CD4-positive, alpha-beta T cell treated with Interleukin-2 at 100 ng/mL for 4 hours (primary cell): Measurements from ENCODE around the gene SLC22A4.

ENCODE experiments used
- DNase-seq: peaks from one replicate; pipeline ENCODE4 v3.0.0-alpha.2; 2020; ENCODE audit warnings: low spot score

The SLC22A4 gene

GRCh38 chr5:132275367-132276220, 18.6 kb upstream of the SLC22A4 start:
- DNase-seq: no peak

GRCh38 chr5:132277256-132277655, 16.9 kb upstream of the SLC22A4 start:
- no peak for DNase-seq

- no peak for DNase-seq
Measured at GRCh38 chr5:132277971-132278853, 16.0 kb upstream of the SLC22A4 start.

GRCh38 chr5:132279801-132280200, 14.4 kb upstream of the SLC22A4 start:
- DNase-seq: no peak

GRCh38 chr5:132280371-132281240, 13.6 kb upstream of the SLC22A4 start:
- DNase-seq: no peak

- no peak for DNase-seq
Measured at GRCh38 chr5:132281856-132282614, 12.2 kb upstream of the SLC22A4 start.

GRCh38 chr5:132283423-132284043, 10.7 kb upstream of the SLC22A4 start:
- DNase-seq: no peak

- DNase-seq: no peak
Measured at GRCh38 chr5:132289097-132289496, 5.1 kb upstream of the SLC22A4 start.

- no peak for DNase-seq
Measured at GRCh38 chr5:132291026-132291425, 3.2 kb upstream of the SLC22A4 start.

GRCh38 chr5:132293066-132293991, 865 bp upstream of the SLC22A4 start:
- DNase-seq: peak; percentile 42

- DNase-seq: peak; percentile 76
Measured at GRCh38 chr5:132294728-132295504, 722 bp downstream of the SLC22A4 start.

- no peak for DNase-seq
Measured at GRCh38 chr5:132295505-132296411, 1.6 kb downstream of the SLC22A4 start.

- DNase-seq: no peak
Measured at GRCh38 chr5:132296412-132297016, 2.3 kb downstream of the SLC22A4 start.

- no peak for DNase-seq
Measured at GRCh38 chr5:132297211-132297940, 3.2 kb downstream of the SLC22A4 start.

GRCh38 chr5:132298298-132299212, 4.4 kb downstream of the SLC22A4 start:
- DNase-seq: no peak

GRCh38 chr5:132299917-132300316, 5.7 kb downstream of the SLC22A4 start:
- no peak for DNase-seq
